Measurements from ENCODE around the gene NPLOC4. TPM values are rescaled to one million over a fixed set of nuclear protein-coding genes. Genes with fewer than 3 reads are reported as not detected.

Gene NPLOC4
- total RNA-seq, 1 donor from 2014 or later: 102 TPM

DNA sequence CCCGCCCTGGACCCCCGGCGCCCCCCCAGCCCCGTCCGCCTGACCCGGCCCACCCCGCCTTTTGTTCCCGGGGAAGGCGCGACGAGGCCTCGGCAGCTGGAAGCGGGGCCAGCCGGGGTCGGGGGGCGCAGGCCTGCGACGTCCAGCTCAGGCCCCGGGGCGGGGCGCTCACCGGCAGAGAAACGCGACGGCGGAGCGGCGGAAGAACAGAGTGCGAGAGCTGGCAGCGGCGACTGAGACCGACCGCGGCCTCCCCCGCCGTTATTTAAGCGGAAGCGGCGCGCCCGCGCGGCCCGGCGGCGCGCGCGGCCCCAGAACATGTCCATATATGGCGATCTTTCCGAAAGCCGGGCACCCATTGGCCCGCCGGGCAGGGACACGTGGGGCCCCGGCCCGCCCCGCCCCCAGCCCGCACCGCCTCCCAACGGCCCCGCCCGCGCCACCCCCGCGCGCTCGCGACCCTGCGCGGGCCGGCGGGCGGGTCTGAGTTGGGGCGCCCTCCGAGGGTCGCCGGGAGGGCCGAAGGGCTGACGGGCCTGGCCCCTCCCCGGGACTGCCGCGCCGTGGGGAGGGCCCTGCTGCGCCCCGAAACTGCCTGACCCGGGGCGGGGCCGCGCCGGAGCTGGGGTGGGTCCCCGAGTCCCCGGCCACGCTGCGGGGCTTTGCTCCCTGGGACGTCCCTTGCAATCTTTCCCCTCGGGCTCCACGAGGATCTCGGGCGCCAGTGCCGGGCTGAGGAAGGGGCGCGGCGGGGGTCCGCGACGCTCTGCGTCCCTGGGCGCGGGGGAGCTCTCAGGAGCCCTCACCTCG lies 124.1 kb downstream of the NPLOC4 start, which contains the start of gene ACTG1:
Gene ACTG1, minus strand, starts transcription at position 238 of the 810 bp plus-strand sequence. CDS start 445 bp downstream, outside the sequence.
- H3K36me3 Mint-ChIP-seq (ENCODE audit: insufficient read depth): peaks cover 39% of the 10 kb centered on the region
- peak within 1 kb of the TSS; percentile 96 for H3K4me3 Mint-ChIP-seq (ENCODE audit: low read depth)
- H3K4me1 Mint-ChIP-seq (ENCODE audit: low read depth): peaks cover 27% of the 10 kb centered on the region
- peak; percentile 79 for DNase-seq (ENCODE audit: low spot score, unreplicated experiment)
- TF ChIP-seq, protein P1, sequence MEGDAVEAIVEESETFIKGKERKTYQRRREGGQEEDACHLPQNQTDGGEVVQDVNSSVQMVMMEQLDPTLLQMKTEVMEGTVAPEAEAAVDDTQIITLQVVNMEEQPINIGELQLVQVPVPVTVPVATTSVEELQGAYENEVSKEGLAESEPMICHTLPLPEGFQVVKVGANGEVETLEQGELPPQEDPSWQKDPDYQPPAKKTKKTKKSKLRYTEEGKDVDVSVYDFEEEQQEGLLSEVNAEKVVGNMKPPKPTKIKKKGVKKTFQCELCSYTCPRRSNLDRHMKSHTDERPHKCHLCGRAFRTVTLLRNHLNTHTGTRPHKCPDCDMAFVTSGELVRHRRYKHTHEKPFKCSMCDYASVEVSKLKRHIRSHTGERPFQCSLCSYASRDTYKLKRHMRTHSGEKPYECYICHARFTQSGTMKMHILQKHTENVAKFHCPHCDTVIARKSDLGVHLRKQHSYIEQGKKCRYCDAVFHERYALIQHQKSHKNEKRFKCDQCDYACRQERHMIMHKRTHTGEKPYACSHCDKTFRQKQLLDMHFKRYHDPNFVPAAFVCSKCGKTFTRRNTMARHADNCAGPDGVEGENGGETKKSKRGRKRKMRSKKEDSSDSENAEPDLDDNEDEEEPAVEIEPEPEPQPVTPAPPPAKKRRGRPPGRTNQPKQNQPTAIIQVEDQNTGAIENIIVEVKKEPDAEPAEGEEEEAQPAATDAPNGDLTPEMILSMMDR (IDR thresholded peaks at IDR 0.05; ENCODE audit: unreplicated experiment): no peak
- H3K27me3 Mint-ChIP-seq: no peaks in the 10 kb centered on the region
- peak within 1 kb of the TSS; percentile 98 for H3K27ac Mint-ChIP-seq
- H3K9me3 Mint-ChIP-seq (ENCODE audit: low read depth): no peaks in the 10 kb centered on the region

DNA sequence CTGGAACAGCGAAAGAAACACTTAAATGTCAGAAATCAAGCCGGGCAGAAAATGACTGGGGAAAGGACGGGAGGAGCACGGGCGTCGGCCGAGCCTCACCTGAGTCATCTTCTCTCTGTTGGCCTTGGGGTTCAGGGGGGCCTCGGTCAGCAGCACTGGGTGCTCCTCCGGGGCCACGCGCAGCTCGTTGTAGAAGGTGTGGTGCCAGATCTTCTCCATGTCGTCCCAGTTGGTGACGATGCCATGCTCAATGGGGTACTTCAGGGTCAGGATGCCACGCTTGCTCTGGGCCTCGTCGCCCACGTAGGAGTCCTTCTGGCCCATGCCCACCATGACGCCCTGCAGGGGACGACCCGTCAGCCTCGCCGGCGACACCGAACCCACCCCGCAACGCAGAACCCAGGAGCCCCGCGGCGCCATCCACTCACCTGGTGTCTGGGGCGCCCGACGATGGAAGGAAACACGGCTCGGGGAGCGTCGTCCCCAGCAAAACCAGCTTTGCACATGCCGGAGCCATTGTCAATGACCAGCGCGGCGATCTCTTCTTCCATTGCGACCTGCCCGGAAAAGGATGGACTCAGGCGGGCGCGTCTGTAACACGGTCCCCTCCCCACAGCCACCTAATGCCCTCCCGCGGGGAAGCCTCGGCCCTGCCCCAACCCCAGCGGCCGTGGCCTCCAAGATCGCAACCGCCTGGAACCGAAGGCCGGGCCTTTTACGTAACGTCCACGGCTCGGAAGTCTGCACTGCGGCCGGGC lies 124.9 kb downstream of the NPLOC4 start:
- TF ChIP-seq, protein P1 (IDR thresholded peaks at IDR 0.05; ENCODE audit: unreplicated experiment): no peak
- Mint-ChIP-seq H3K9me3 (ENCODE audit: low read depth) (no peaks in the 10 kb centered on the region), H3K27ac (peak overlapping the region; percentile 97), H3K27me3 (no peaks in the 10 kb centered on the region), H3K4me1 (ENCODE audit: low read depth) (peaks cover 27% of the 10 kb centered on the region), H3K36me3 (ENCODE audit: insufficient read depth) (peaks cover 41% of the 10 kb centered on the region), H3K4me3 (ENCODE audit: low read depth) (peak overlapping the region; percentile 96)
- no peak for DNase-seq (ENCODE audit: low spot score, unreplicated experiment)

DNA sequence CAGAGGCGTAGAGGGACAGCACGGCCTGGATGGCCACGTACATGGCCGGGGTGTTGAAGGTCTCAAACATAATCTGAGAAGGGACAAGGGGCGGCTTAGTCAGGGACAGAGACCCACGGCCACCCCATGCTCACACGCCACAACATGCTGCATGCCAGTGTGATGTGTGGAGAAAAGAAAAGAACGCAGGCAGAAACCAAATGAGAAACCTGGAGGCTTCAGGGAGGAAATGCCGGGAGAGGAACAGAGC lies 125.4 kb downstream of the NPLOC4 start:
- peak overlapping the region; percentile 97 for H3K27ac Mint-ChIP-seq
- H3K36me3 Mint-ChIP-seq (ENCODE audit: insufficient read depth): peaks cover 41% of the 10 kb centered on the region
- H3K9me3 Mint-ChIP-seq (ENCODE audit: low read depth): no peaks in the 10 kb centered on the region
- H3K4me3 Mint-ChIP-seq (ENCODE audit: low read depth): peak overlapping the region; percentile 96
- peaks cover 27% of the 10 kb centered on the region for H3K4me1 Mint-ChIP-seq (ENCODE audit: low read depth)
- TF ChIP-seq, protein P1 (IDR thresholded peaks at IDR 0.05; ENCODE audit: unreplicated experiment): no peak
- no peaks in the 10 kb centered on the region for H3K27me3 Mint-ChIP-seq
- peak; percentile 10 for DNase-seq (ENCODE audit: low spot score, unreplicated experiment)

DNA sequence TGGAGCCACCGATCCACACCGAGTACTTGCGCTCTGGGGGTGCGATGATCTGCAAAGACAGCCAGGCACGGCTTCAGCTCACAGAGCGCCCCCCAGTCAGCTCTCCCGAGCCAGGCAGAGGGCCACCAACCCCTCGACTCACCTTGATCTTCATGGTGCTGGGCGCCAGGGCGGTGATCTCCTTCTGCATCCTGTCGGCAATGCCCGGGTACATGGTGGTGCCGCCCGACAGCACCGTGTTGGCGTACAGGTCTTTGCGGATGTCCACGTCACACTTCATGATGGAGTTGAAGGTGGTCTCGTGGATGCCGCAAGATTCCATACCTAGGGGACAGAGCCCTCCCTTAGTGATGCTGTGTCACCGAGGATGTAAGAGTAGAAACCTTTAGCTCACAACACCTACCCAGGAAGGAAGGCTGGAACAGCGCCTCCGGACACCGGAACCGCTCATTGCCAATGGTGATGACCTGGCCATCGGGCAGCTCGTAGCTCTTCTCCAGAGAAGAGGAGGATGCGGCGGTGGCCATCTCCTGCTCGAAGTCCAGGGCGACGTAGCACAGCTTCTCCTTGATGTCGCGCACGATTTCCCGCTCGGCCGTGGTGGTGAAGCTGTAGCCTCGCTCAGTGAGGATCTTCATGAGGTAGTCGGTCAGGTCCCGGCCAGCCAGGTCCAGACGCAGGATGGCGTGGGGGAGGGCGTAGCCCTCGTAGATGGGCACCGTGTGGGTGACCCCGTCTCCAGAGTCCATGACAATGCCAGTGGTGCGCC lies 125.9 kb downstream of the NPLOC4 start:
- peaks cover 27% of the 10 kb centered on the region for H3K4me1 Mint-ChIP-seq (ENCODE audit: low read depth)
- TF ChIP-seq, protein P1 (IDR thresholded peaks at IDR 0.05; ENCODE audit: unreplicated experiment): no peak
- DNase-seq (ENCODE audit: low spot score, unreplicated experiment): no peak
- no peaks in the 10 kb centered on the region for H3K9me3 Mint-ChIP-seq (ENCODE audit: low read depth)
- H3K27me3 Mint-ChIP-seq: no peaks in the 10 kb centered on the region
- H3K36me3 Mint-ChIP-seq (ENCODE audit: insufficient read depth): peaks cover 41% of the 10 kb centered on the region
- H3K27ac Mint-ChIP-seq: peak overlapping the region; percentile 97
- peak overlapping the region; percentile 96 for H3K4me3 Mint-ChIP-seq (ENCODE audit: low read depth)

Measured in progenitor cell of endocrine pancreas (in vitro differentiated cells).